K562 (cell line): ENCODE data around the gene CISD3. TPM values are rescaled to one million over a fixed set of nuclear protein-coding genes. Genes with fewer than 3 reads are reported as not detected.

Source experiments
- ARHGAP35 ChIP-seq: fragments of 450-650 bp; IDR thresholded peaks from 2 replicates; pipeline ENCODE4 v1.6.1; 2018; ENCODE audit not compliant: partially characterized antibody
- BRF2 ChIP-seq: IDR thresholded peaks from 3 replicates; pipeline ENCODE4 v1.6.1; 2011; ENCODE audit warnings: borderline replicate concordance, mild to moderate bottlenecking; ENCODE audit not compliant: insufficient read length, insufficient read depth
- CHD1 ChIP-seq: fragments of 200-600 bp; sonication (generic); IDR thresholded peaks from one replicate; pipeline ENCODE4 v1.6.1; 2012; ENCODE audit warnings: mild to moderate bottlenecking, moderate library complexity, low read length, inconsistent platforms
- E2F6 ChIP-seq, 2 experiments: IDR thresholded peaks; 2 replicates each; pipeline ENCODE4 v1.6.1; 2011; ENCODE audit warnings: borderline replicate concordance in 1 of 2, control low read depth in 1 of 2, low read depth in 1 of 2, low read length in 1 of 2, mild to moderate bottlenecking in 1 of 2, mixed read lengths in 1 of 2, moderate library complexity in 1 of 2; ENCODE audit not compliant: insufficient read depth in 1 of 2, insufficient read length in 1 of 2, poor library complexity in 1 of 2, severe bottlenecking in 1 of 2; ENCODE audit errors: extremely low read depth in 1 of 2
- FOXK2 ChIP-seq, 2 experiments: fragments of 450-650 bp; IDR thresholded peaks in 1 of 2; conservative IDR thresholded peaks in 1 of 2; 2 replicates each; pipeline ENCODE4 v1.6.1; 2016; ENCODE audit warnings: low read depth in 2 of 2, mild to moderate bottlenecking in 1 of 2
- GATAD2B ChIP-seq: fragments of 450-650 bp; IDR thresholded peaks from 2 replicates; pipeline ENCODE4 v1.6.1; 2017; ENCODE audit warnings: mild to moderate bottlenecking, borderline replicate concordance
- MAX ChIP-seq: sonication (generic); formaldehyde crosslinking; IDR thresholded peaks from 2 replicates; pipeline ENCODE4 v1.9.0; 2022; ENCODE audit warnings: mild to moderate bottlenecking, missing genetic modification reagents
- NFATC3 ChIP-seq: fragments of 450-650 bp; IDR thresholded peaks from 2 replicates; pipeline ENCODE4 v1.6.1; 2017; ENCODE audit warnings: mild to moderate bottlenecking
- PHF20 ChIP-seq: fragments of 450-650 bp; IDR thresholded peaks from 2 replicates; pipeline ENCODE4 v1.6.1; 2018; ENCODE audit not compliant: partially characterized antibody
- PHF8 ChIP-seq: fragments of 200-600 bp; sonication (generic); IDR thresholded peaks from 2 replicates; pipeline ENCODE4 v1.6.1; 2012; ENCODE audit warnings: mixed run types, mild to moderate bottlenecking, inconsistent platforms, low read length, moderate library complexity, borderline replicate concordance
- SAFB2 ChIP-seq: fragments of 200-400 bp; formaldehyde crosslinking; IDR thresholded peaks from 2 replicates; pipeline ENCODE4 v1.6.1; 2018; ENCODE audit warnings: borderline replicate concordance, low read length, low read depth, moderate library complexity; ENCODE audit not compliant: severe bottlenecking
- SIN3A ChIP-seq, 2 experiments: fragments of 150-350 bp in 1 of 2; IDR thresholded peaks; 2 replicates each; pipeline ENCODE4 v1.6.1; 2011 to 2016; ENCODE audit warnings: borderline replicate concordance in 2 of 2, low read depth in 2 of 2, low read length in 2 of 2, mild to moderate bottlenecking in 2 of 2, moderate library complexity in 2 of 2; ENCODE audit not compliant: control insufficient read depth in 1 of 2
- STAT6 ChIP-seq: sonication (generic); formaldehyde crosslinking; IDR thresholded peaks from 2 replicates; pipeline ENCODE4 v1.8.1; 2023; ENCODE audit warnings: mild to moderate bottlenecking, missing genetic modification reagents
- TBP ChIP-seq: optimal IDR thresholded peaks from 2 replicates; pipeline ENCODE3; 2011; ENCODE audit warnings: low read depth, low read length, improper control_type of control experiment
- TCF7L2 ChIP-seq: fragments of 150-350 bp; IDR thresholded peaks from 2 replicates; pipeline ENCODE4 v1.6.1; 2016; ENCODE audit warnings: low read depth, mild to moderate bottlenecking, low read length, moderate library complexity
- TFAM ChIP-seq: fragments of 250-450 bp; sonication (Bioruptor Pico); conservative IDR thresholded peaks from 2 replicates; pipeline ENCODE4 v1.5.0; 2021; ENCODE audit warnings: mild to moderate bottlenecking, moderate library complexity
- ZNF445 ChIP-seq: fragments of 250-450 bp; sonication (Bioruptor Pico); IDR thresholded peaks from 2 replicates; pipeline ENCODE4 v1.4.0; 2020; ENCODE audit warnings: low read depth, mild to moderate bottlenecking, moderate library complexity
- polyA plus RNA-seq, 8 experiments: library from polyadenylated mRNA; depleted of rRNA in 4 of 8; stranded (reverse) in 5 of 8; unstranded in 3 of 8; fragments of >200 nt; fragmentation: Nextera tagmentation in 2 of 8; fragmentation: Illumina TruSeq in 1 of 8; extraction: Ambion mirVana in 2 of 8; extraction: Trizol in 1 of 8; gene quantifications; 2 replicates each; pipeline versions ENCODE4 v1.2.1 to v1.2.3, GENCODE V29; 2011 to 2014; ENCODE audit warnings: inconsistent platforms in 1 of 8, missing spikeins in 1 of 8
- total RNA-seq, 7 experiments: library from RNA; depleted of rRNA in 6 of 7; stranded (reverse); fragments of >200 nt in 6 of 7; fragmentation: Illumina TruSeq in 2 of 7; extraction: Trizol in 2 of 7; gene quantifications; 2 replicates each; pipeline versions ENCODE4 v1.2.1 to v1.2.3, GENCODE V29; 2011 to 2021; ENCODE audit warnings: low replicate concordance in 1 of 7

CISD3 gene
- total and polyA plus RNA-seq, 9 of the 15 experiments (the other 6 are each of a cell fraction or from before 2014, with no cell fraction given), result 5.0 to 60.7 (median 15.7) TPM

- no peak for TF ChIP-seq STAT6 (CRISPR knock-in tag)
- TF ChIP-seq GATAD2B, result peak; percentile 20; the same call in 1 of the 2 replicates
- TF ChIP-seq ARHGAP35, result no peak
- TF ChIP-seq CHD1, result no peak
- TF ChIP-seq FOXK2 (conservative IDR thresholded peaks at IDR 0.05 in 1 of 2, IDR thresholded peaks at IDR 0.05 in 1 of 2; ENCODE audit: low read depth in 2 of 2), result no peak
- TF ChIP-seq TFAM, result no peak
- TF ChIP-seq MAX, result peak; percentile 49
- TF ChIP-seq PHF8, result peak; percentile 74; the same call in 1 of the 2 replicates
- TF ChIP-seq ZNF445, result no peak
- TF ChIP-seq NFATC3, result no peak
- TF ChIP-seq TCF7L2, result no peak
- peak; percentile 88 for TF ChIP-seq TBP
- TF ChIP-seq SIN3A (IDR thresholded peaks at IDR 0.05; ENCODE audit: borderline replicate concordance in 2 of 2, control insufficient read depth in 1 of 2, low read depth in 2 of 2, low read length in 2 of 2), result peak in 1 of 2 experiments; percentile 65; a peak in 1 of 4 replicates
- TF ChIP-seq BRF2, result no peak
- peak; percentile 28 for TF ChIP-seq PHF20
- TF ChIP-seq E2F6 (IDR thresholded peaks at IDR 0.05; ENCODE audit: borderline replicate concordance in 1 of 2, extremely low read depth in 1 of 2, insufficient read depth in 1 of 2, insufficient read length in 1 of 2, low read depth in 1 of 2, low read length in 1 of 2, poor library complexity in 1 of 2, severe bottlenecking in 1 of 2), result peak; percentile 89 to 96
- TF ChIP-seq SAFB2, result no peak
These were observed 19.3 kb downstream of the CISD3 start (continued) for GRCh38 chr17:38749223-38750043.
